ENCODE measurements around the gene PPP1R36.

PPP1R36 gene

GRCh38 chr14:64581817-64582216 is 32.1 kb downstream of the PPP1R36 start:
- Histone ChIP-seq H3K4me3 (ENCODE audit: insufficient read depth, low read length, poor library complexity, severe bottlenecking) (no peak overlapping the region), H3K27me3 (ENCODE audit: low read length) (no peaks in the 10 kb centered on the region), H3K79me2 (ENCODE audit: insufficient read depth, low read length) (no peaks in the 10 kb centered on the region), H2AFZ (ENCODE audit: low read depth, low read length, severe bottlenecking) (no peak overlapping the region), H3F3A (ENCODE audit: insufficient read depth) (no peaks in the 10 kb centered on the region), H3K9me2 (replicated peaks; ENCODE audit: insufficient read depth, low read length) (no peaks in the 10 kb centered on the region), H3K27ac (ENCODE audit: low read depth, low read length) (no peak overlapping the region), H4K20me1 (ENCODE audit: low read depth, low read length) (no peaks in the 10 kb centered on the region), H3K4me2 (ENCODE audit: low read depth, low read length, poor library complexity, severe bottlenecking) (no peak overlapping the region), H3K9ac (ENCODE audit: low read length) (no peak overlapping the region), H3K9me3 (ENCODE audit: insufficient read depth, low read length) (no peaks in the 10 kb centered on the region), H3K36me3 (ENCODE audit: low read length) (no peaks in the 10 kb centered on the region)
- TF ChIP-seq EZH2phosphoT487 (conservative IDR thresholded peaks at IDR 0.05; ENCODE audit: low read length) (no peak), CTCF (IDR thresholded peaks at IDR 0.05; ENCODE audit: insufficient read depth, low read length, poor library complexity, severe bottlenecking) (no peak)

- no peak overlapping the region for H3K27ac ChIP-seq (ENCODE audit: low read depth, low read length)
- TF ChIP-seq EZH2phosphoT487 (conservative IDR thresholded peaks at IDR 0.05; ENCODE audit: low read length) (no peak), CTCF (IDR thresholded peaks at IDR 0.05; ENCODE audit: insufficient read depth, low read length, poor library complexity, severe bottlenecking) (no peak)
- H2AFZ ChIP-seq (ENCODE audit: low read depth, low read length, severe bottlenecking): no peak overlapping the region
- H3K9ac ChIP-seq (ENCODE audit: low read length): no peak overlapping the region
- H3K4me3 ChIP-seq (ENCODE audit: insufficient read depth, low read length, poor library complexity, severe bottlenecking): no peak overlapping the region
- H3F3A ChIP-seq (ENCODE audit: insufficient read depth): no peaks in the 10 kb centered on the region
- no peaks in the 10 kb centered on the region for H3K36me3 ChIP-seq (ENCODE audit: low read length)
- no peaks in the 10 kb centered on the region for H3K9me2 ChIP-seq (replicated peaks; ENCODE audit: insufficient read depth, low read length)
- no peaks in the 10 kb centered on the region for H3K9me3 ChIP-seq (ENCODE audit: insufficient read depth, low read length)
- no peaks in the 10 kb centered on the region for H3K27me3 ChIP-seq (ENCODE audit: low read length)
- H3K79me2 ChIP-seq (ENCODE audit: insufficient read depth, low read length): no peaks in the 10 kb centered on the region
- H4K20me1 ChIP-seq (ENCODE audit: low read depth, low read length): no peaks in the 10 kb centered on the region
- H3K4me2 ChIP-seq (ENCODE audit: low read depth, low read length, poor library complexity, severe bottlenecking): no peak overlapping the region
Measured at GRCh38 chr14:64584190-64584589, 34.4 kb downstream of the PPP1R36 start.

- Histone ChIP-seq H3K27ac (ENCODE audit: low read depth, low read length) (no peak overlapping the region), H3K27me3 (ENCODE audit: low read length) (no peaks in the 10 kb centered on the region), H3F3A (ENCODE audit: insufficient read depth) (no peaks in the 10 kb centered on the region), H4K20me1 (ENCODE audit: low read depth, low read length) (no peaks in the 10 kb centered on the region), H3K9ac (ENCODE audit: low read length) (no peak overlapping the region), H3K9me3 (ENCODE audit: insufficient read depth, low read length) (no peaks in the 10 kb centered on the region), H3K9me2 (replicated peaks; ENCODE audit: insufficient read depth, low read length) (no peaks in the 10 kb centered on the region), H3K4me2 (ENCODE audit: low read depth, low read length, poor library complexity, severe bottlenecking) (no peak overlapping the region), H2AFZ (ENCODE audit: low read depth, low read length, severe bottlenecking) (no peak overlapping the region), H3K4me3 (ENCODE audit: insufficient read depth, low read length, poor library complexity, severe bottlenecking) (no peak overlapping the region), H3K79me2 (ENCODE audit: insufficient read depth, low read length) (no peaks in the 10 kb centered on the region), H3K36me3 (ENCODE audit: low read length) (no peaks in the 10 kb centered on the region)
- no peak for TF ChIP-seq CTCF (IDR thresholded peaks at IDR 0.05; ENCODE audit: insufficient read depth, low read length, poor library complexity, severe bottlenecking)
- TF ChIP-seq EZH2phosphoT487 (conservative IDR thresholded peaks at IDR 0.05; ENCODE audit: low read length): no peak
Measured at GRCh38 chr14:64591809-64592208, 42.0 kb downstream of the PPP1R36 start.
